ENCODE measurements around the gene LAMA4.
"Not testable (repeated sequence)": the region's sequence is repeated elsewhere in the genome, so short reads cannot be mapped to it uniquely, and the experiment has no call there.

LAMA4 gene

DNA sequence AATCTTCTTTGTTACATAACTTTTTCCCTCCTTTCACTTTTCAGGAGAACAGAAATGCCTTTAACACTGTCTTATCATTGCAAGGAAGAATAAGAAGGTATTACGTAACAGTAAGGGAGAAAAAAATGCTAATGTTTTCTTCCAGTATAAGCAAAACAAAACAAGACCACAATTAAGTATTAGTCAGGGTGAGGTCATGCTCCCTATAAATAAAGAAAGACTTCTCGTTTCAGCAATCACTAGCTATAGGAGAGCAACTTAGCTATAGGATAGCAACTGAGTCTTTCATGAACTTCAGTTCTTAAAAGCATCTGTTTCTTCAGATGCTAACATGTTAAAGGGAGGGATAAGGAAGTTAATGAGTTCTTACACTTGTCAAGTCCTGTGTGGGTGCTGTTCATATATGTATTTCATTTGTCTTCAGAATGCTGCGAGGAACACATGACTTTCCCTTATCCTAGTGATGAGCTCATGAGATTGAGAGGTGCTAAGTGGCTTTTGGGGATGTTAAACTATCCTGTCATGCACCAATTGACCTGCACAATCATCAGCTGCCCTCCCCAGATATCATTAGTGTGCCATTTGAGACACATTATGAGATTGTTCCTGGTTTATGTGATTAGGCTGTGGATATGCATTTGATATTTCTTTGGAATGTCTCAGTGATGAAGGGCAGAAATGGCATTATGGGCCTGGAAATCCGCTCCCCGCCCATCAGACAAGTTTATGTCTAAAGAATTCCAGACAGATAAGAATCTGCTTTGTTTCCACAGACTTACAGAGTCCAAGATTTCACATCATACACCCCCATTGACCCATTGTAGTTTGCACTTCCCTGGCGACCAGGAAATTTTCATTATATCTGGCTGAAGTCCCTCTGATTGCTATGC is 37.5 kb downstream of the LAMA4 start:
- no peak for DNase-seq (ENCODE audit: low read depth in 2 of 2)

DNA sequence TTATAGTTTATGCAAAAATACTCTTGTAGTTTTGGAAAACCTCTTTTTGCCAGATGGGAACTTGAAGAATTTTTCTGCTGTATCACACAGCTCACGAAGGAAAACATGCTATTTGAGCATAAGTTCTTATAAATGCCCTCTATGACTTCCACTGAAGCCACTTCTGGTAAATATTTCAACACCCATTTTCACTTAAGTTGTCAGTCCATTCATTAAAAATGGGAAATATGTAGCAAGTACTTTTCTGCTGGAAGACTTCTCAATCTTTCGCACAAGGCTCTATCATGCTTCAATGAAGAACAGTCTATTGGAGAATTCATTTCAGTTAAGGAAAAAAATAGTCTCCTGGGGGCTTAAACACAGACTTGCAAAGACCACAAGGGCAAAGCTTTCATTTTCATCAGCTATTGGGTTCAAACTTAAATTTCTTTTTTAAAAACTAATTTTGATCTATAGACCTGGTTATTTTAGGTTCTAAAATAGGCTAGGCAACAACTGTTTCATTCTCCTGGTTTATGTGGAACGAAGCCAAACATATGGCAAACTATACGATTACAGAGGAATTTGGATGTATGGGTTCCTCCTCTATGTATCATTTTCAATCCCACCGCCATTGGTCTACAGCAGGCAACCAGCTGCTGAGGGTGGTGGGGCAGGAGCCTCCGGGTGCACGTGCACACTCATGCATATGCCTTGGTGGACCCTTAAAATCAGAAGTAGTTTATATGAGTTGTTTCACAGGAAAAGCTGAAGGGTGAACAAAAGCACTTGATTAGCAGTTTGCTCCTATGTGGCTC is 38.7 kb downstream of the LAMA4 start:
- no peak for DNase-seq (ENCODE audit: low read depth in 2 of 2)

DNA sequence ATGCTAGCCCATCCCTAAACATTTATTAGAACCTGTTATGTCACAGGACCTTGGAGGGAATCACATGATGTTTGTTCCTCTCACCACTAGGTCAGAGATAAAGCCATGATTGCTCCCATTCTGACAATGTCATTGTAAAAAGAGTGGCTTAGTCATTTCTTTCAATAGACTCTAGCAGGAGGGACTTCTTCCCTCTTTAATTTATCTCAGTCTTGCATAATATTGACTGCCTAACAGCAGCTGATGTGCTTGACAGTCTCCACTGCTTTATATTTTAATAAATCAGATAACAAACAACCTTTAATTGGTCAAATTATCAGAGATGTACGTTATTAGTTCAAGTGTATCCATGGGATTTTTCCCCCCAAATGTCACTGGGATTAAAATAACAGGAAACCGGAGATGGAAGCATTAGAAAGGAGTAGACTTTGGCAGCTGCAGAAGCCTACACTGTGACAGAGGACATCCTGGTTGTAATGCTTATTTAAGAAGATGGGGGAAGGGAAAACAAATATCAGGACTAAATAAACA is 39.6 kb downstream of the LAMA4 start:
- no peak for DNase-seq (ENCODE audit: low read depth in 2 of 2)

DNA sequence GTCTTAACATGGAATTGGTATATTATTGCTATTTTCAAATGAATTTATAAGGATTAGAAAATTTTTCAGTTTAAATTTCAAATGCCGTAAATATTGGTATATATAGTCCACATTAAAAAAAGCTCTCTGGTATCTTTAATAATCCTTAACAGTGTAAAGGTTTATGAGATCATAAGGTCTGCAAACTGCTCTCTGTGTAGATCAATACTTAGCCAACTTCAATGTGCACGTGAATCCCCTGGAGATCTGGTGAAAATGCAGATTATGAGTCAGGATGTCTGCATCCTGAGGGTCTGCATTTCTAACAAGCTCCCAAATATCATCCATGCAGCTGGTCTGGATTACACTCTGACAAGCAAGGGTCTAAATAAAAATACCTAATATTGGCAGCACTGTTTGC is 43.5 kb downstream of the LAMA4 start:
- DNase-seq (ENCODE audit: low read depth in 2 of 2): no peak

DNA sequence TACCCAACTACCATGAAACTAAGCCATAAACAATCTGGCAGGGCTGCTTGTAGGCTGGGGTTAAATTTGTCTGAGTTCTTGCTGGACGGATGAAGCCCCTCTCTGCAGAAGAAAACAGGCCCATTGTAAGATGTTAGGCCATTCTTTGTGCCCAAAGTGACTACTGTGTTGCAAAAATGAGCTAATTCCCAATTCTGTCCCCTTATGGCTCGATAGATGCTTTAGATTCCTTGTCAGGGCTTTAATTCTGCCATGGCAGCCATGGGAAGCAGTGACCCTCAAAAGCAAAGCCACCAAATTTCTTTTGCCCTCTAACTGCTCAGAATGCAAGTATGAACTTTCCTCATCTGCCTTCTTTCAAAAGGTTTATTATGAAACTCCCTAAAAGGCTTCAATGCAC is 45.2 kb downstream of the LAMA4 start:
- DNase-seq (ENCODE audit: low read depth in 2 of 2): no peak

DNA sequence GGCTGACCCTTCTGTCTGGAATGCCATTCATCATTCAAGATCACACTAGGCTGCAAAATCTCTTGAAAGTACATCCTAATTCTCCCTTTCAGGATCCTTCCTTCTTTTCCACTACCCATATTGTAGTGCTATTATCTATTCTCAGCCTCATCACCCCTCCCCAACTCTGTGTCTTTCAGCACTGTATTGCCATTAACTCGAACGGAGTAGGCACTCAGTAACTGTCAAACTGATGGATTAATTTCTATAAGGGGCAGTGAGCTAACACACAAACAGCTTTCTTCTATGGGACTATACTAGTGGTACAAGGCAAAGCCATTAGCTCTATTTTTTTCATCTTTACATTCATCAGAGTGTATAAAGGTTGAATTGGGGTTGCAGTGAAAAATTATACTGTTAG is 46.6 kb downstream of the LAMA4 start:
- DNase-seq (ENCODE audit: low read depth in 2 of 2): no peak

DNA sequence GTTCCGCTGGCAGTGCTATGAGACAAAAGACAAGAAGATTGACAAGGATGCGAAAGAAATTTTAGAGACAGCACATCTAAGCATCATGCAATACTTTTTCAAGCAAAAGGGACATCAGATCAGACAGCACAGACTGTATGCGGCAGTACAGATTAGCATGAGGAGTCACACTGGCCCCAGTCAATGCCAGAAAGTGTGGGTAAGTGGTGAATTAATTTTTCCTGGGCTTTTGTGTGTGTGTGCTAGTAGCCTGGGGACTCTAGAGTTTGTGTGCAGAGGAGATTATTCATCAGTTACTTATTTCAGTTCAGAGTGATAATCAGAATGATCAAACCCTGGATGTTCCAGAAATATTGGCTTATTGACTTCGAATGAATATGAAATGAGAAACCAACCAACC is 47.2 kb downstream of the LAMA4 start:
- no peak for DNase-seq (ENCODE audit: low read depth in 2 of 2)

DNA sequence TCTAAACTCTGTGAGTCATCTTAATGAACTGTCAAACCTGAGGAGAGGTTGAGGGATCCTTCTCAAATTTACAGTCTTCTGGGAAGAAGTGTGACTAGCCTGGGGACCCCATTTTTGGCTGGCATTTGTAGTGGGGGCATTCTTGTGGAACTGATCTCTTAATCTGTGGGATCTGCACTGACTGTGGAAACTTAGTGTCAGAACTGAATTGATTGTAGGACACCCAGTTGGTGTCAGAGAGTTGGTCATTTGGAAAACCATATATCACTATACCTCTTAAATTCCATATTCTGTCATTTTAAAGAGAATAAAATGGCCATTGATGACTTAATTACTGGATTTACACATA is 48.3 kb downstream of the LAMA4 start:
- no peak for DNase-seq (ENCODE audit: low read depth in 2 of 2)

DNA sequence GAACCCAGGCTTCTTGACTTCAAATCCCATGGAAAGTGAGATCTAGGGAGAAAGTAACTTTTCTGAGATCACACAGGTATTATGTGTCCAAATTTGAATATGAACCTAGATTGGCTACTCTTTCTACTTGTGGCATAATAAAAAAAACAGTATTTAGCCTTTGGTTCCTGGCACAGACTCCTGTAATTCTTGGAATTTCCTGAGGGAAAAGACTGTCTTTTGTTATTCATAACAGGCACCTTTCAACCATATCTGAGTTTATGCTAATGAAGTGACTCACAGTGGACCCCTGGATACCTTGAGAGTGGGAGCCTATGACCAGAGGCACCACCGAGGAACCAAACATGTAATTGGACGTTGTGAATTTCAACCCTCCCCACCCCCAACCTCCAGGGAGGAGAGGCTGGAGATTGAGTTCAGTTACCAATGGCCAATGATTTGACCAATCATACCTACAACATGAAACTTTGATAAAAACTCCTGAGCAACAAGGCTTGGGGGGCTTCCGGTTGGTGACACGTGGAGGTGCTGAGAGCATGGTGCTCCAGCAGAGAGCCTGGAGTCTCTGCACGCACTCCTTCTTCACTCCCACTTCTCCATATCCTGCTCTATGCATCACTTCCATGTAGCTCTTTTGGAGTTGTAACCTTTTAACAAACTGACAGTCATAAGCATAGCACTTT is 48.8 kb downstream of the LAMA4 start:
- DNase-seq (ENCODE audit: low read depth in 2 of 2): no peak

DNA sequence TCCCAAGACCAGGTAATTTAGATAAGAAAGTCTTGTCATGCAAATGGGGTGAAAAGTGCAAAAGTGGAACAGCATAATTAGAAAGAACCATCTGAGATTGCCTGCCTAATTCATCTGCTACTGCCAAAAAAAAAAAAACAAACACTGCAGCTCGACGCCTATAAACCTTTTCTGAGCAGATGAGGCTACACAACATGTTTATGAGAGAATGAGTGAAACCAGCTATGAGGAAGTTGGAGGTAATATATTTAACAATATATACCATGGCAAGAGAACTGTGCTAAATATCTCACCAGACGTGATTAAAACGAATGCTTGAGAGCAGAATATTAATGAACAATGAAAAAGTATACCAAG is 50.0 kb downstream of the LAMA4 start:
- no peak for DNase-seq (ENCODE audit: low read depth in 2 of 2)

DNA sequence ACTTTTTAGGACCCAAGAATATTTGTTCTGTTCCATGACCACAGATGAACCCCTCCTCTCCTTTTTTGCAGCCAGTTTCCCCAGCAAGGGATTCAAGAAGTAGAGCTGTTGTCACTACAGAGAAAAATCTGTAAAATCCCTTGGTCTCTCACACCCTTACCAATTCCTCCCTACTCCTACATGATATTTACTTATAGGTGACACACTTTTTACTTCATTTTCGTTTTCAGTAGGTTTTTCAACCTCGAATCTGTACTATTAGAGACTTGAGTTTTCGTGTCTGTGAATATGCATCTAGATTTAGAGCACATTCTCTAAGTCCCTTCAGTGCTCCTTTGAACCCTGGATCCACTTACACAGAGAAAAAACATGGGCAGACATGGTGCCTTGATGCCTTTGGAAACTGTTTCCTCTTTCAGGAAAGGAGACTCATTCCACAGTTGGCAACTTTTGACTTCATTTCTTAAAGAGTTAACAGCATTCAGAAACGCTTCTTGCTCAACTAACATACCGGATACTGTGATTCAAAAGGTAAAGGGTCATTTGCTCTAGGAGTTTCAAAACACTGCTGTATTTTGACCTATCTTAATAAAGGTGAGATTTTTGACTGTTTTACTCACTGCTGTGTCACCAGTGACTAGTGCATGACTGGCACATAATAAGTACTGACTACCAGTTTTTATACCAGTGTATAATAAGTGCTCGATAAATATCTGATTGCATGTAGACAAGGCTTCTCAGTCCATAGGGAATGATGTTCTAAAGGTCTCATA is 50.6 kb downstream of the LAMA4 start:
- DNase-seq (ENCODE audit: low read depth in 2 of 2): no peak

DNA sequence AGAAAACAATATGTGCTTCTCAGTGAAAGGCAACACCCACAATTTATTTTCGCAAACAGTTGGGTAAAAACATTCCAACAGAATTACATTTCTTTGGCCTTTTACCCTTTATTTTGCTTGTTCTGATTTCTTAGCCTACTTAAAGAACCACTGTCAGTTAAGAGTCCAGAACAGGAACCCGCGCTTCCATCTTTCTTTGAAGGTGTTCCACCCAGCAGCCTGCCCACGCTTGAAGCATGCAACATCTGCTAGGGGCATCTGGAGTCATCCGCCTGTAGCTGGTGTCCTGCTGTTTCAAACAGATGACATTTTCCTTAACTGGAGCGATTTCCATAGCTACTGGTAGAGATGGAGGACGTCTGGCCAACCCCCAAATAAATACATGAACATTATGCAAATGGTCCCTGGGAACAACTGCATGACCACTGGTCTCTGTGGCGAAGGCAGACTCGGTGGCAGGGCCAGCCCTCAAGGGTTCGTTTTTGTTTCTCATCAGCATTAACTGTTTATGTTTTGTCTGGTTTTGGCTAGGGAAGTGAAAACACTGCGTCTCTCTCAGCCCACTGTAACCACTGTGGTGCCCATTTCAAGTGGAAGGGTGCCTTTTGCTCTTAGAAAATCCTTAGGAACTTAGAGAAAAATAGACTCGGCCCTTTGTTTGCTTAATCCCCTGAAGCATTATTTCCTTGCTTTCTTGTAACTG is 51.6 kb downstream of the LAMA4 start:
- DNase-seq (ENCODE audit: low read depth in 2 of 2): no peak

DNA sequence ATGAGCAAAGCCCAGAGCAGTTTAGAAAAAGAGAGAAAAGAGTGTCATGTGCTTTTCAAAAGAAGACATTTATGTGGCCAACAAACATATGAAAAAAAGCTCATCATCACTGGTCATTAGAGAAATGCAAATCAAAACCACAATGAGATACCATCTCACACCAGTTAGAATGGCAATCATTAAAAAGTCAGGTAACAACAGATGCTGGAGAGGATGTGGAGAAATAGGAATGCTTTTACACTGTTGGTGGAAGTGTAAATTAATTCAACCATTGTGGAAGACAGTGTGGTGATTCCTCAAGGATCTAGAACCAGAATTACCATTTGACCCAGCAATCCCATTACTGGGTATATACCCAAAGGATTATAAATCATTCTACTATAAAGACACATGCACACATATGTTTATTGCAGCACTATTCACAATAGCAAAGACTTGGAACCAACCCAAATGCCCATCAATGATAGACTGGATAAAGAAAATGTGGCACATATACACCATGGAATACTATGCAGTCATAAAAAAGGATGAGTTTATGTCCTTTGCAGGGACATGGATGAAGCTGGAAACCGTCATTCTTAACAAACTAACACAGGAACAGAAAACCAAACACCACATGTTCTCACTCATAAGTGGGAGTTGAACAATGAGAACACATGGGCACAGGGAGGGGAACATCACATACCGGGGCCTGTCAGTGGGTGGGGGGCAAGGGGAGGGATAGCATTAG is 54.0 kb downstream of the LAMA4 start:
- DNase-seq (ENCODE audit: low read depth in 2 of 2): not testable (repeated sequence)

DNA sequence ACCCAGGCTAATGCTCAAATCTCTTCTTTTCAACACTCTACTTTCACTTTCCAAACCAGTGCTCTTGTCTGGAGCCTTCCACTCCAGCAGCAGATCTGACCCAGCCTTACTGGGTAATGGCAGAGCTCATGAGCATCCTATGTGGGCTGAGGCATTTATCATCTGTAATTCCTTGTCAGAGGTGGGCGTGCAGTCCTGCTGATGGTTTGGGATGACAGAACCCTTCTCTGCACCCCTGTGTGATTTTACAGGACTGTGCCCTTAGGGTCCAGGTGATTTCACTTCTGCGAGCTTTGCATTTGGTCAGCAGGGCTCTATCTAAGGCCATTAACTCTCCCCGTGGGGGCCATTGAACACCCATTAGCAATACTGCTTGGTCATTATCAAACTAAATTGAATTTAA is 55.4 kb downstream of the LAMA4 start:
- DNase-seq (ENCODE audit: low read depth in 2 of 2): no peak

DNA sequence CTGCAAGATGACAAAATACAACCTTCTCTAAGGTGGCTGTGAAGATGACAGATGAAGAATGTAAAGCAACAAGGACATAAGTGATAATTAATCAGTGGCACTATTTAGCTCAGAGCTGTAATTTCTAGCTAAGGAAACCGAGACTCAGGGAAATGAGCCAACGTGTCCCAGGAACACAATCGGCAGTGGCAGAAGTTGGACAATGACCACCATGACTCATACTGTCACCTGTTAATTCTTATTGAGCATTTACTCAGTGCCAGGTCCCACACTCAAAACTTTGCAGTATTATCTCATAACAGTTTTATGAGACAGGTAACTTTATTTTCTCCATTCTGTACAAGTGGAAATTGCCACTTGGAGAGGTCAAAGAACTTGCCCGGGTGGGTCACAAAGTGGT is 55.8 kb downstream of the LAMA4 start:
- DNase-seq (ENCODE audit: low read depth in 2 of 2): no peak

DNA sequence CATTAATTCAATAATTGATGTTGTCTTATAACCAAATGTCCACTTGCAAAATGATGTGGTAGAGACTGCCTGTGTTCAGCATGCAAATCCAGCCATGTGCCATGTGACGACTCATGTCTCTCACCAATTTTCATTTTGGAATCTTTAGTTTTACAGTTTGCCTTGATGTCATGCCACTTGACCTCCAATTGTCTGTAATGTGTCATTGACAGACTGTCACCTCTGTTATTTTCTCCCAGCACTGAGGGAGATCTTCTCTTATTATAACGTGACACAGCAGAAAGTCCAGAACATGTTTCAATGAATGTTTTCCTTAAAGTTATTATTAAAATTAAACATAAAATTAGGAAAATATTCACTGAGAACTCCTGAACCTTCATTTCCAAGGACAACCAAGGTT is 56.7 kb downstream of the LAMA4 start:
- no peak for DNase-seq (ENCODE audit: low read depth in 2 of 2)

DNA sequence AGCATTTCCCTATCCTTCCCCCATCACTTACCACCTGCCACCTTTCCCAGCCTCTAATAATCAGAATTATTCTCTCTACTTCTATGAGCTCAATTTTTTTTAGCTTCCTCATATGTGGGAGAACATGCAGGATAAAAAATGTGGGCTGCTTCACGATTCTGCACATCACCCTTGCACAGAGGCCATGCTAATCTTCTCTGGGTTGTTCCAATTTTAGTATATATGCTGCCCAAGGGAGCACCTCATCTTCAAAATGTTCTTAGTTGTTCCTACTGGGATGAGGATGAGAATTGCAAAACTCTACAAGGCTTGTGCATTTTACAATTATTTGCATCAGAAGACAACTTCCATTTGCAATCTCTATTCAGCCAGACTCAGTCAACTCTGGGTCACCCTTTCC is 58.1 kb downstream of the LAMA4 start:
- no peak for DNase-seq (ENCODE audit: low read depth in 2 of 2)

DNA sequence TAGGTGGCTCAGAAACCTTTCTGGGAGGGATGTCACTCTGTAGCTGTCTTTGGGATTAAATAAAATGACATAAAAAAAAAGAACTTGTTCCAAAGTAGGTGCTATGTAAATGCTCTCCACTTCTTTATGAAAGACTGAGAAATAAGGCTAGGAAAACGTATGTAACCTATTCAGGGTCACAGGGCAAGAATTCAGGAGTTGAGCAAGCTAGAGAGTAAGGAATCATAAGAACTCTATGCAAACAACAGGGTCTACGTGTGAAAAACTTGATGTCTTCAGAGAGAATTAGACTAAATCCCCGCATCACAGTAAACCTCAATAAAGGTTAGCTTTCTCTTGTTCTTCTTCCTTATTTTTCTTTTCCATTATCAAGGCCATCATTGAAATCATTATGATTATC is 59.2 kb downstream of the LAMA4 start:
- no peak for DNase-seq (ENCODE audit: low read depth in 2 of 2)

DNA sequence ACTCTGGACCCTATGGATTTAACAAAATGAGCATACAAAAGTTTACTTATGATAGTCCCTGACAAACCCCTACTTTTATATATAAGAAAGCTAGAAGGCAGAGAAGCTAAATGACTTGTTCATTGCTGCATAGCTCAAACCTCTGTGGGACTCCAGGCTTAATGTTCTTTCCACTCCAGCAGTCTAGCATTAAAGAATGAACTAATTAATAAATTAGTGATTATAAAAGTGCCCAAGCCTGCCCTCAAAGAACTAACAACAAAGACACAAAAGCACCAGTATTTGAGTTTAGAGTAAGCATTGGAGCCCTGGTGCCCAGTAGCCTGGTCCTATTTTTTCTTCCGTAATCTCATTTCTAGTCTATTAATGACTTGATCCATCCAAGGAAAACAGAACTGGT is 59.9 kb downstream of the LAMA4 start:
- no peak for DNase-seq (ENCODE audit: low read depth in 2 of 2)

DNA sequence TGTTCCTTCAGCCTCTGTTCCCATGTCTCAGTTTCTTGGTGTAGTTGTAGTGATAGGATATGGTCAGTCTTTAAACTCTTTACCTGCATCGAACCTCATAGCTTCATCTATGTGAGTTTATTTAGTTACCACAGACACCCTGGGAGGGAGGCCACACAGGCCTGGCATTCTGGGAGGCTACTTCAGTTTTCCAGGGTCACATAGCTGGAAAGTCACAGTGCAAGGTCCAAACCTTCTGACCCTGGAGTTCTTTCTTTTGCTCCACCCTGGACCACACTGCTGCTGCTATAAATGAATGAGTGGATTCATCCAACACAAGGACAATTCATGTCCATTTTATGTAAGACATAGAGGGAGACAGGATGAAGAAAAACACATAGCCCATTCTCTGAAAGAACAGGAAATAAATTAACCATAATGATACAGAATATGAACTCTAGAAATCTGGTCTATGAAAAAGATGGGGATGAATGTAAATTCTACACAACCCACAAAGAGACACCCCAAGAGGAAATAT is 60.8 kb downstream of the LAMA4 start:
- DNase-seq (ENCODE audit: low read depth in 2 of 2): no peak
